T-helper 9 cell (primary cell): ENCODE measurements around the gene ETFB.

Source experiments
- DNase-seq: peaks from one replicate; pipeline ENCODE4 v3.0.0-alpha.2; 2020

Gene ETFB

GRCh38 chr19:51351266-51351990 lies 14.8 kb downstream of the ETFB start:
- DNase-seq, result no peak

GRCh38 chr19:51347209-51347928 lies 18.8 kb downstream of the ETFB start:
- no peak for DNase-seq

- DNase-seq, result no peak
Observed at GRCh38 chr19:51346742-51347141, 19.4 kb downstream of the ETFB start.

GRCh38 chr19:51345076-51345620 lies 21.0 kb downstream of the ETFB start:
- DNase-seq, result no peak

- DNase-seq, result no peak
Observed at GRCh38 chr19:51342631-51343569, 23.3 kb downstream of the ETFB start.

- no peak for DNase-seq
Observed at GRCh38 chr19:51341976-51342580, 24.1 kb downstream of the ETFB start, which contains the start of gene VSIG10L. Gene VSIG10L, minus strand, starts transcription at chr19:51342139. Its CDS starts 15 bp downstream, at chr19:51342124.

GRCh38 chr19:51341066-51341465 lies 25.1 kb downstream of the ETFB start:
- no peak for DNase-seq

- peak; percentile 90 for DNase-seq
Observed at GRCh38 chr19:51339687-51340656, 26.2 kb downstream of the ETFB start.

GRCh38 chr19:51339313-51339686 lies 26.9 kb downstream of the ETFB start:
- no peak for DNase-seq

- DNase-seq, result peak; percentile 83
Observed at GRCh38 chr19:51338563-51339312, 27.4 kb downstream of the ETFB start.

GRCh38 chr19:51337861-51338562 lies 28.2 kb downstream of the ETFB start:
- no peak for DNase-seq

GRCh38 chr19:51337141-51337860 lies 28.9 kb downstream of the ETFB start:
- no peak for DNase-seq

GRCh38 chr19:51333836-51334460 lies 32.2 kb downstream of the ETFB start:
- DNase-seq, result no peak

GRCh38 chr19:51331716-51332115 lies 34.5 kb downstream of the ETFB start:
- DNase-seq, result no peak

GRCh38 chr19:51331193-51331592 lies 35.0 kb downstream of the ETFB start:
- DNase-seq, result no peak

- DNase-seq, result no peak
Observed at GRCh38 chr19:51330366-51330765, 35.8 kb downstream of the ETFB start.

- no peak for DNase-seq
Observed at GRCh38 chr19:51329411-51329810, 36.8 kb downstream of the ETFB start.
